ENCODE measurements around the gene HECW1. TPM values are rescaled to one million over a fixed set of nuclear protein-coding genes. Genes with fewer than 3 reads are reported as not detected.
"Not testable (repeated sequence)": the region's sequence is repeated elsewhere in the genome, so short reads cannot be mapped to it uniquely, and the experiment has no call there.

The HECW1 gene
- total RNA-seq, 2 experiments from 2014 or later = not detected

DNA sequence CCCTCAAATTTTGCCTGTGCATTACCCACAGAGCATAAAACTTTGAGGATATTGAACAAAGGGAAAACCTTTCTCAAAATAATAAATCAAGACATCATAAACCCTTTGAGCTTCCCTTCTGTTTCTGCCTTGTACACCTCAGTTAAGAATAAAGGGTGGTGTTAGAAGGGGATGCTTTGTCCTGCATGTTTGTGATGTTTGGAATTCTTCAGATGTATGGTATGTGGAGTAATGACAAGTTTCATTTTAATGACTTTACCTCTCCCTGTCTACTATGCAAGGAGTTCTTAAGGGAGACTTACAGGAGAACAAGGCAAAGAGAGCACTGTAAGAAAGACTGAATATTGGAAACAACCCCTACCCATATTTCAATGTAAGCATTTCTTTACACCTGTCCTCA is 99.2 kb downstream of the HECW1 start:
- H3K27ac Mint-ChIP-seq = no peak overlapping the region

DNA sequence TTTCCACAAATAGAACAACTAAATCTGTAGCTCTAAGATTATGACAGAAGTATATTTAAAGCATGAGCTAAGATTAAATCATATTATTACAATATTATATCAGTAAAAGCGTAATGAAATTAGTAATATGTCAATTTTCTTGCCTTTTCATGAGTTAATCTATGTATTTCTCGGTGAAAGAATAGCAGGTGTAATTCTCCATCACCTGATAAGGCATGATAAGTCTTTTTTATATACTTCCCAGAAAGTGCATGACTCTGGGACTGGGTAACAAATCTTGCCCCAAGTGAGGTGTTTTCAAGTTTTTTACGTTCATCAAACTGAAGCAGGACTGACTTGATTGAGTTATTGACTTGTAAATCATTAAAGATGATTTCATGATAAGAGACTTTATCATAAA is 100.5 kb downstream of the HECW1 start:
- no peaks in the 10 kb centered on the region for H3K9me3 Mint-ChIP-seq (ENCODE audit: low read depth)
- POLR2A ChIA-PET = no interaction called here
- no peak overlapping the region for H3K27ac Mint-ChIP-seq
- DNase-seq = no peak
- CTCF ChIA-PET = no interaction called here
- intact Hi-C loops (cut with DNase I, micrococcal nuclease) = no loop called here
- ATAC-seq = no peak
- H3K36me3 Mint-ChIP-seq (ENCODE audit: low read depth) = no peaks in the 10 kb centered on the region
- peaks cover 24% of the 10 kb centered on the region for H3K27me3 Mint-ChIP-seq
- no peak overlapping the region for H3K4me3 Mint-ChIP-seq
- H3K4me1 Mint-ChIP-seq = no peaks in the 10 kb centered on the region

More for the DNA sequence above, 99.2 kb downstream of the HECW1 start:
- Mint-ChIP-seq H3K4me3 (no peak overlapping the region), H3K4me1 (no peaks in the 10 kb centered on the region), H3K9me3 (ENCODE audit: low read depth) (no peaks in the 10 kb centered on the region), H3K36me3 (ENCODE audit: low read depth) (no peaks in the 10 kb centered on the region), H3K27me3 (peaks cover 18% of the 10 kb centered on the region)
- no peak for DNase-seq
- ChIA-PET POLR2A (no interaction called here), CTCF (interaction anchor here (1.2 kb wide), 1 partner anchor 23 kb away, joined by 3 read pairs; no protein-coding TSS in a partner anchor)
- intact Hi-C loops (cut with DNase I, micrococcal nuclease) = no loop called here
- no peak for ATAC-seq

DNA sequence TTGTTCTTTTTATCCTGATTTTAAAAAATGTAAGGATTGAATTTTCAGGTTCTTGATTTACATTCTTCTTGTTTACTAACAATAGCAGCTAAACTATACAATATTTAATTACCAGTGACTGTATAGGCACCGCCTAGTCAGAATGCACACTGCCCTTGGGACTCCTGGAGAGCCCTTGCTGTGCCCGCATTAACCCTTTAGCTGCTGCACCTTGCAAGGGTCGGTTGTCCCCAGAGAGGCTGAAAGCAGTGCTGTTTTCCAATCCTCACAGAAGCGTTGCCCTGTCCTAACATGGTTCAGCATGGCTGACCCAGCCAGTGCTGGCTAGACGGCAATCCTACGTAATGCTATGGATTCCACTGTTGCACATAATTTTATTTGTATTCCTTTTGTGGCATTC is 102.6 kb downstream of the HECW1 start:
- no peak for DNase-seq
- Mint-ChIP-seq H3K9me3 (ENCODE audit: low read depth) (no peaks in the 10 kb centered on the region), H3K4me3 (no peak overlapping the region), H3K4me1 (no peaks in the 10 kb centered on the region), H3K27me3 (peaks cover 25% of the 10 kb centered on the region), H3K36me3 (ENCODE audit: low read depth) (no peaks in the 10 kb centered on the region), H3K27ac (no peak overlapping the region)
- ChIA-PET CTCF (no interaction called here), POLR2A (no interaction called here)
- ATAC-seq = no peak
- intact Hi-C loops (cut with DNase I, micrococcal nuclease) = no loop called here

DNA sequence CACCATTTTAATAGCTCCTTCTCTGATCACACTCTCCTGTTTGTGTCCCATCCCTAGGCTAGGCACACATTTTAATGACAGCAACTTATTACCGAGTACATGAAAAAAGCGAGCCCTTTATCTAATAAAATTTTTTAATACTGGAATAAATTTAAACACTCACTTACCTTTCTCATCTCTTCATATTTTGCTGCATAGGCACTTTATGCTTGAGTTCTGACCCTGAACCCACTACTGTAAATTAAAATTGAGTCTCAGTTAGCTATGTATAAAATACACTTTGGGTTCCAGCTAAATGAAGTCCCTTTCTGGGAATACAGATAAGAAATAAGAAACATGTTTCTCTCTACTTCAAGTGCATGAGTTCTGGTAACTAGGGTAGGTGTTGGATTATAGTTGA is 104.6 kb downstream of the HECW1 start:
- H3K36me3 Mint-ChIP-seq (ENCODE audit: low read depth) = no peaks in the 10 kb centered on the region
- H3K4me1 Mint-ChIP-seq = no peaks in the 10 kb centered on the region
- H3K9me3 Mint-ChIP-seq (ENCODE audit: low read depth) = no peaks in the 10 kb centered on the region
- H3K27me3 Mint-ChIP-seq = peaks cover 22% of the 10 kb centered on the region
- DNase-seq = no peak
- POLR2A ChIA-PET = interaction anchor here (0.7 kb wide), 1 partner anchor 482 kb away, joined by 6 read pairs; no protein-coding TSS in a partner anchor
- CTCF ChIA-PET = interaction anchor here (0.8 kb wide), 1 partner anchor 300 kb away, joined by 4 read pairs; no protein-coding TSS in a partner anchor
- no peak for ATAC-seq
- H3K27ac Mint-ChIP-seq = no peak overlapping the region
- no peak overlapping the region for H3K4me3 Mint-ChIP-seq
- intact Hi-C loops (cut with DNase I, micrococcal nuclease) = no loop called here

DNA sequence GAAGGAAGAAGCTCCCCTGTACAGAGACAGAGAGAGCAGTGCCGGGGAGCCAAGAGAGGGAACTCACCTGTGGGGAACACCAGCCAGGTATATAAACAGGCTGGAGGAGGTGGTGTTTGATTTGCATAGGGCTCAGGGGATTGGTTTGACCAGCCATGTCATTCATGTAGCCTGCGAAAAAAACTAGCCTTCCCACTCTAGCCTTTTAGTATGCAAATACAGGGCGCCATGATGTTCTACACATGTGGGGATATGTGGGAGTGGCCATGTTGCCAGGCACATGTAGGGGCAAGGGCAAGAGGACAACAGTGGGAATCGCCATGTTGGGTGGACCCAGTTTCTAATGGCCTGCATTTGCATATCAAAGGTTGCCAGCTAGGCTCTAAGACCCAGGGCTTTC is 106.5 kb downstream of the HECW1 start:
- H3K4me1 Mint-ChIP-seq; DNase-seq; ATAC-seq; intact Hi-C loops (cut with DNase I, micrococcal nuclease); H3K36me3 Mint-ChIP-seq (ENCODE audit: low read depth); H3K4me3 Mint-ChIP-seq; H3K9me3 Mint-ChIP-seq (ENCODE audit: low read depth); POLR2A ChIA-PET; H3K27ac Mint-ChIP-seq: not testable (repeated sequence)
- CTCF ChIA-PET = interaction anchor here (0.6 kb wide), 1 partner anchor 457 kb away, joined by 3 read pairs; no protein-coding TSS in a partner anchor
- peaks cover 19% of the 10 kb centered on the region for H3K27me3 Mint-ChIP-seq

DNA sequence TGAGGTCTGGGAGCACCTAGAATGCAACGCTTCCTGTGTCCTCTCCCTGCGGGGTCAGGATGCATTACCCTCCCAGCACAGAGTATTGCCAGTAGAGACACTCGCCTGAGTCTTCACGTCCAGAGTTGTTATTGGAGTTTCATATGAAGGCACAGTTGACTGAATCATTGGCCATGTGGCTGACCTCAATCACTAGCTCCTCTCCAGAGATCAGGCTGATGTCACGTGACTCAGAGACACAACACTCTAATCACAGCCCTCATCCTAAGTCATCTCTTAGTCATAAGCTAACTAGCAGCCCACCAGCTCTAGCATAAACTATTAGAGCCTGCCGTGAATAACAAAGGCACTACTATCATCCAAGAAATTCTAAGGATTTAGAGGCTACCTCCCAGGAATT is 107.8 kb downstream of the HECW1 start:
- Mint-ChIP-seq H3K4me1 (no peaks in the 10 kb centered on the region), H3K27me3 (peaks cover 16% of the 10 kb centered on the region), H3K27ac (no peak overlapping the region), H3K4me3 (no peak overlapping the region), H3K36me3 (ENCODE audit: low read depth) (no peaks in the 10 kb centered on the region), H3K9me3 (ENCODE audit: low read depth) (no peaks in the 10 kb centered on the region)
- intact Hi-C loops (cut with DNase I, micrococcal nuclease) = no loop called here
- CTCF ChIA-PET = interaction anchor here (0.7 to 1.0 kb wide), 2 partner anchors 9 to 1293 kb away, joined by 3 to 4 read pairs; no protein-coding TSS in a partner anchor
- ATAC-seq = peak; percentile 23
- POLR2A ChIA-PET = no interaction called here
- no peak for DNase-seq

DNA sequence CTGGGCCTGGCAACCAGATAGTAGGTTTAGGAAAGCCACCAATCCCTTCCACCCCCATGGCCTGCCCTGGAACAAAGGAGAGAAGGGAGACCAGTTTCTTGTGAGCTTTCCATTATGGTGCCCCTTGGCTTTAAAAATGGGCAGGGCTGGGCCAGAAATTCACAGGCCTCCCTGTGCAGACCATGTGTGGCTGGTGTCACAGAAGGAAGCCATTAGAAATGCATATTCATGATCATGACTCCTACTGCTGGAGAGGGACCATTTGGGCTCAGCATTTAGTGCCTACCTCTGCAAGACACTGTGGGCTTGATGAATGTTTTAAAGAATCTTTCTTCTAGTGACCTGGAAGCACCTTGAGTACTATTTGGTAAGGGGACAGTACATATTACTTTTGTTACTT is 108.3 kb downstream of the HECW1 start:
- Mint-ChIP-seq H3K27ac (no peak overlapping the region), H3K9me3 (ENCODE audit: low read depth) (no peaks in the 10 kb centered on the region), H3K4me1 (no peaks in the 10 kb centered on the region), H3K36me3 (ENCODE audit: low read depth) (no peaks in the 10 kb centered on the region), H3K4me3 (no peak overlapping the region), H3K27me3 (peaks cover 15% of the 10 kb centered on the region)
- POLR2A ChIA-PET = no interaction called here
- ATAC-seq (no peak), DNase-seq (no peak)
- intact Hi-C loops (cut with DNase I, micrococcal nuclease) = no loop called here
- CTCF ChIA-PET = interaction anchor here (0.7 to 1.0 kb wide), 2 partner anchors 8 to 1293 kb away, joined by 3 to 4 read pairs; no protein-coding TSS in a partner anchor

DNA sequence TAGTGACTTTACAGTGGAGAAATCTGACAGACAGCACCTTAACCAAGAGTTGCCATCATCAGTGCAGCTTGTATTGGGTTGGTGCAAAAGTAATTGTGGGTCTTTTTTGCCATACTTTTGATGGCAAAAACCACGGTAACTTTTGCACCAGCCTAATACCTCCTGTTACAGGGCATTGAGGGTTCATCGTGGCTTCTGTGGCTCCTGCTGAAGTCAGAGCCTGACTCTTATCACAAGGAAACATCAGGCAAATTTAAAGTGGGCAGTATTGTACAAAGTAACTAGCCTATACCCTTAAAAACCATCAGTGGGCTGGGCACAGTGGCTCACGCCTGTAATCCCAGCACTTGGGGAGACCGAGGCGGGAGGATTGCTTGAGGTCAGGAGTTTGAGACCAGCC is 117.4 kb downstream of the HECW1 start:
- CTCF ChIA-PET = no interaction called here
- Mint-ChIP-seq H3K27ac (no peak overlapping the region), H3K27me3 (peaks cover 12% of the 10 kb centered on the region), H3K36me3 (ENCODE audit: low read depth) (no peaks in the 10 kb centered on the region), H3K9me3 (ENCODE audit: low read depth) (no peaks in the 10 kb centered on the region), H3K4me3 (no peak overlapping the region), H3K4me1 (no peaks in the 10 kb centered on the region)
- POLR2A ChIA-PET = no interaction called here
- DNase-seq (no peak), ATAC-seq (no peak)
- intact Hi-C loops (cut with DNase I, micrococcal nuclease) = no loop called here

DNA sequence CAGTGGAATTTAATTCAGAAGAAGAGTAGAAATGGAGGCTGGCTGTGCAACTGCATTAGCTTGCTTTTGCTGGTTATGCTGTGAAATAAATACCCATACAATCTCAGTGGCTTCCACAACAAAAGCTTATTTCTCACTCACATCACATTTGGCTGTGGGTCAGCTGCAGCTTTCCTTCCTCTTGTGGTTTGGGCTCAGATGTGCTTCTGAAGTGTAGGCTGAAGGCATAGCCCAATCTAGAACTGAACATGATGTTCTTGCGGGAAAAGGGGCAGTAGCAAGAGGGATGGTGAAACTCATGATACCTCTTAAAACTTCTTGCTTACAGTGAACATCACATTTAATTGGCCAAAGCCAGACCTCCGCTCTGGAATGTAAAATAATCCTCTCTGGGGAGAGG is 119.9 kb downstream of the HECW1 start:
- DNase-seq (no peak), ATAC-seq (no peak)
- Mint-ChIP-seq H3K36me3 (ENCODE audit: low read depth) (no peaks in the 10 kb centered on the region), H3K27ac (no peak overlapping the region), H3K4me3 (no peak overlapping the region), H3K9me3 (ENCODE audit: low read depth) (no peaks in the 10 kb centered on the region), H3K4me1 (no peaks in the 10 kb centered on the region), H3K27me3 (peaks cover 14% of the 10 kb centered on the region)
- CTCF ChIA-PET = no interaction called here
- POLR2A ChIA-PET = interaction anchor here (0.6 kb wide), 1 partner anchor 1292 kb away, joined by 3 read pairs; no protein-coding TSS in a partner anchor
- intact Hi-C loops (cut with DNase I, micrococcal nuclease) = no loop called here

DNA sequence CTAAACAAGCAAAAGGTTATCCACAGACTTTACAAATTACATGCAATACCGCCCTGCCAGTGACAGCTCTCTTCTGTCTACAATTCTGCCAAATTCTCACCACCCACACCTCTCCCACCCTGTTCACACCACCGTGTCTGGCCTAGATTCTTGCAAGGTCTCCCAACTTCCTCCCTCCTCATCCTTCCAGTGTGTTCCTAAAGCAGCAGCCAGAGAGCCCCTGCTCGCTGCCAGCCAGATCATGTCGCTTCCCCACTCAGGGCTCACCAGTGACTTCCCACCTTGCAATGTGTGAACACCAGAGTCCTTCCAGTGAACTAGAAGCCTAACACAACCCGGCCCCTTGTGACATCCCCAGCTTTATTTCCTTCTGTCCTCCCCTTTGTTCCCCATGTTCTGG is 121.6 kb downstream of the HECW1 start:
- Mint-ChIP-seq H3K27me3 (peaks cover 7% of the 10 kb centered on the region), H3K27ac (no peak overlapping the region), H3K4me1 (no peaks in the 10 kb centered on the region), H3K4me3 (no peak overlapping the region), H3K36me3 (ENCODE audit: low read depth) (no peaks in the 10 kb centered on the region), H3K9me3 (ENCODE audit: low read depth) (no peaks in the 10 kb centered on the region)
- no peak for ATAC-seq
- intact Hi-C loops (cut with DNase I, micrococcal nuclease) = no loop called here
- no peak for DNase-seq
- CTCF ChIA-PET = interaction anchor here (0.6 to 0.7 kb wide), 3 partner anchors 83 to 302 kb away, joined by 3 to 4 read pairs (median 3); partner anchors contain the start of genes MRPL32 and PSMA2
- POLR2A ChIA-PET = no interaction called here

DNA sequence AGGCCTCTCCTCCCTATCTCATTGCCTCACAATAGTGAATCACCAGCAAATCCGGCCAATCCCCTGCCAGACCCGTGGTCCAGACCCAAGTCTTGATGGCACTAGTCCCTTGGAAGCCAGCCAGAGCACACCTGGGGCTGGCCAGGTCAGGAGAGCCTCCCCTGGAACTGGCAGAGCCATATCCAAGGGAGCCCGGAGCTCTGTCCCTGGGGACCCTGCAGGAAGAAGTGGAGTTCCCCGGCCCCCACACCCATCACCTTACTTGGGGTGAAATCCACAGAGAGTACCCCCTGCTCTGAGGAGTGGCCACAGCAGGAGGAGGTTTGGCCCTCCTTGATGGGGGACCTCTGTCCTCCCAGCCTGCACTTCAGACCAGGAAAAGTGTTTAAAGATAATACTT is 122.5 kb downstream of the HECW1 start:
- Mint-ChIP-seq H3K9me3 (ENCODE audit: low read depth) (no peaks in the 10 kb centered on the region), H3K27me3 (peaks cover 2% of the 10 kb centered on the region), H3K27ac (no peak overlapping the region), H3K36me3 (ENCODE audit: low read depth) (no peaks in the 10 kb centered on the region), H3K4me1 (no peaks in the 10 kb centered on the region), H3K4me3 (no peak overlapping the region)
- ChIA-PET POLR2A (no interaction called here), CTCF (no interaction called here)
- DNase-seq = no peak
- intact Hi-C loops (cut with DNase I, micrococcal nuclease) = no loop called here
- ATAC-seq = no peak

DNA sequence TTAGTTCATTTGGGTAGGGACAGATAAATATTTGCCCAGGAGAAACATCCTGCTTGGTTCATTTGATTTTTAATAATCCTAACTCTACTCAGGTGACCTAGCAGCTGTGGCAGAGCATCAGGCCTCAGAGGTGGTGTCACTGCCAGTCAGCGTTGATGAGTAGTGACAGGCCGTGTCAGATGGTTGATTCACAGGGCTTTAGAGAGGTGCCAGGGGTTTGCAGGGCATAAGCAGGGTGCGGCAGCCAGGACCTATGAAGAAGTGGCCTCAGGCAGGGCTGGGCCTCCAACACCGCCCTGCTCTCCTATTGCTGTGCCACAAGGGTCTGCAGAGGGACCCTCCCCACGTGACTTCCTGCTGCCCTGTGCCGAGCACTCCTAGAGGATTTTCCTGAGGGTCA is 128.1 kb downstream of the HECW1 start:
- intact Hi-C loops (cut with DNase I, micrococcal nuclease) = no loop called here
- Mint-ChIP-seq H3K4me1 (no peaks in the 10 kb centered on the region), H3K4me3 (no peak overlapping the region), H3K27me3 (peaks cover 11% of the 10 kb centered on the region), H3K27ac (no peak overlapping the region), H3K9me3 (ENCODE audit: low read depth) (no peaks in the 10 kb centered on the region), H3K36me3 (ENCODE audit: low read depth) (no peaks in the 10 kb centered on the region)
- ATAC-seq (no peak), DNase-seq (no peak)
- POLR2A ChIA-PET = no interaction called here
- CTCF ChIA-PET = no interaction called here
